HG02571 (cell line): Measurements from ENCODE around the gene MDH1B.
"Not testable (repeated sequence)": the region's sequence is repeated elsewhere in the genome, so short reads cannot be mapped to it uniquely, and the experiment has no call there.

Experiments used
- ATAC-seq: cut with Tn5 transposase; IDR thresholded peaks from one replicate; pipeline ENCODE4 v1.9.1; 2021; ENCODE audit warnings: mild to moderate bottlenecking, moderate library complexity; ENCODE audit not compliant: unreplicated experiment

The MDH1B gene

GRCh38 chr2:206774871-206775270 is 9.7 kb upstream of the MDH1B start:
- no peak for ATAC-seq

- no peak for ATAC-seq
Observed at GRCh38 chr2:206766057-206766930, 1.2 kb upstream of the MDH1B start.

GRCh38 chr2:206764673-206765241 is 371 bp downstream of the MDH1B start:
- no peak for ATAC-seq

DNA sequence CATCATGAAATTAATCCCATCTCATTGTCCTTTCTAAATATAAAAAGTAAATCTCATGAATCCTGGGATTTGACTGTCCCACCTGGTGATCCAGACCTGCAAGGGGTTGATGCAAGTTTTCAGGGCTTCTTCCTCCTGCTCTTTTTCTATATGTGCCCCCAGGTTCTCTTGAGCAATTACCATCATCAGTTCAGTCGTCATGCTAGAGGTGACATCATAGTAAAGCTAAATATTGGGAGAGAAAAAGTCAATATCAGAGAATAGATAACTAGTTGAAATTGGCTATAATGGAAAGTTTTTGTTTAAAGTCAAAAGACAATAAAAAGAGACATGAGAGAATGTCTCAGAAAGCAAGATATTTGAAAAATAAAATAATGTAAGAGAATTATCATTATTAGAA is 8.3 kb downstream of the MDH1B start:
- no peak for ATAC-seq

DNA sequence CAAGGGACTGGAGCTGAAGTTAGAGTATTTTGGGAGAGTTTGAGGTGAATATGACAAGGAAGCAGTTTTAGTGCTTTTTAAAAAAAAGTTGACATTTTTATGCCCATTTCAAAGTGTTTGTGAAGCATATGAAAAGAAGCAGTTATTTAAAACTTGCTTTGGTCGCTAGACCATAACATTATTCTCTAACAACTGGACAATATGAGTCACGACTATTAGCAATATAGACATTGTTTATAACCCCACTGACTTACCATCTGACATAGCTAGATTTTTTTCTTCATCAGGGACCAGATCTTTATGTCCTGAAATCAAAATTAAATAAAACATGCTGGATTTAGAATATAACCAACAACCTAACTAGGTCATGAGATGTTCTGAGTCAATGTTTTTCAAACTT is 24.3 kb downstream of the MDH1B start:
- ATAC-seq, result no peak

GRCh38 chr2:206739271-206739670 is 25.9 kb downstream of the MDH1B start:
- no peak for ATAC-seq

GRCh38 chr2:206736935-206737334 is 28.2 kb downstream of the MDH1B start:
- ATAC-seq, result no peak

DNA sequence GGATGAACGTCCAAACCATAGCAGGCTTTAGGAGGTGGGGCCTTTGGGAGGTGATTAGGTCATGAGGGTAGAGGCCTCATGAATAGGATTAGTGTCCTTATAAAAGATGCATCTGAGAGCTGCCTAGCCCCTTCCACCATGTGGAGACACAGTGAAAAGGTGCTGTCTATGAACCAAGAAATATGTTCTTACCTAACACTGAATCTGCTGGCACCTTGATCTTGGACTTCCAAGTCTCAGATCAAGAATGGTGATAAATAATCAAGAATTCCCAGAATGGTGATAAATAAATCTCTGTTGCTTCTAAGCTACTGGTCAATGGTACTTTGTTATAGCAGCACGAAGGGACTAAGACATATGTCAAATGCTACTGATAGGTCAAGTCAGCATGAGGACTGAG is 31.8 kb downstream of the MDH1B start:
- ATAC-seq, result no peak

DNA sequence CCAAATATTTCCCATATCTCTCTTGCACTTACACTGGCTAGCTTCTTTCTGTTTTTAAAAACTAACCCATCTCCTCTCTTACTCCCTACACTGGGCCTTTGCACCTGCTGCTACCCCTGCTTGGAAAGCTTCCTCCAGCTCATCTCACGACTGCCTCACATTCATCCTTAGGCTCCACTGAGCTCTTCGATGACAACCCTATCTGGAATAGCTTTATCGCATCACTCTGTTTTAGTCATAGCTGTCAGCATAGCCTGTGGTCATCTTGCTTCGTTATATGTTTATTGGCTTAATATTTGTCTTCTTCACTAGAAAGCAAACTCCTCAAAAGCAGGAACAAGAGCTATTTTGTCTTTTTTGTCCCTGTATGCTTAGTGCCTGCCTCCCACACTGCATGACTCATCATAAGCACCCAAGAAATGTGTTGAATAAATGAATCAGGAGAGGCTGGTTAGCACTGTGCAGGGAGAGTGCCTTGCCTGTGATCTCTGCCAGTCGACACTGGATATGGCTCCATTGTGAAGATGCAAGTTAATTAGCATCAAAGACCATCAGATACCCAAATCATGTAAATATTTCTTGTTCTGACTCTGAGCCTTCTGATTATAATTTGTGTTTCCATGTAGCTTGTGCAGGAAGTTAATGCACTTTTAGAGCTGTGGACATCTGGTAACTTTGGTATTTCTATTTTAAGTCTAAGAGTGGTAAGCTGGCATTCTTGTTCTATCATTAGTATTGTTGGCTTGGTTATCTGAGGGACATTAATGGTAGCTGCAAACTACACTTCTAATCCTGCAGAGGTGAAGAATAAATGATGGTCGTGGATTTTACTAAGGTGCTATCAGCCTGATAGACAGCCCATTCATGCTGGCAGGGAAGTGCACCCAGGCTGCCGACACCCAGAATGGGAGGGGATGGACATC is 36.6 kb downstream of the MDH1B start:
- ATAC-seq, result no peak

- no peak for ATAC-seq
Observed at GRCh38 chr2:206727287-206727686, 37.8 kb downstream of the MDH1B start.

DNA sequence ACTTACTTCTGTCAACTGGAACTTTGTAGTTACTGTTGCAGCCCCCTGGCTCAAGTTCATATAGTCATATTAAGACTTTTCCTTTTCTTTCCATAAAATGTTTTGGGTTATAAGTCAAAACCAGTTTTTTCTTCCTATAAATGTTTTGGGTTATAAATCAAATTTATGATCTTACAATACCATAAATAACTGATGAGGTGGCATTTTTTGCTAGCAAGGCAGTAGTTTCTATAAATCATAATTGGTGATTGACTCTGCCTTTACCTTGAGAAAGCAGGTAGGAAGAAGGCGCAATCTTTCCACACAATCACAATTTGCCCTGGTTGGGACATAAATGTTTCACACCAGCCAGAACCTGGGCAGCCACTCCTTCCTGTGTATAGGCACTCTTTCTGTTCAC is 41.8 kb downstream of the MDH1B start:
- ATAC-seq, result no peak

- peak; percentile 66 for ATAC-seq
Observed at GRCh38 chr2:206721256-206721920, 43.7 kb downstream of the MDH1B start.

DNA sequence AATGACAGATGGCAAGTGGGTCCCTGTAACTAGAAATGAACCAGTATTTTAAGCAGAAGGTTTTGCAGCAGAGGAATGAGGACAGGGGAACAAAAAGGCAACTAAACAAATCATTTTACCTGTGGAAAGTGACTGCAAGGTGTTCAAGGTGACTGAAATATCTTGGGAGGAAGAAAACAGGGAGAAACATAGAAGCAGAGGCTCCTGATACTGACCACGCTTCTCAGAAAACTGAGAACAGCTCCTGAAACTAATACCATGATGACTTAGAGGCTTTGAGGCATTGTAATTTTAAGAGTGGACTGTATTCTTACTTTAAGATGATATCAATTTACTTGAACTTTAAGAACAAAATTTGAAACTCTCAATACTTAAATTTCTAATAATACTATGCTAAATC is 46.8 kb downstream of the MDH1B start, which contains the start of gene DYTN:
TSS of gene DYTN (minus strand) at position 101 of the 400 bp plus-strand sequence. CDS start 117 bp downstream, outside the sequence.
- no peak for ATAC-seq

GRCh38 chr2:206716623-206717022 is 48.5 kb downstream of the MDH1B start:
- no peak for ATAC-seq

- not testable (repeated sequence) for ATAC-seq
Observed at GRCh38 chr2:206715183-206715582, 49.9 kb downstream of the MDH1B start.

DNA sequence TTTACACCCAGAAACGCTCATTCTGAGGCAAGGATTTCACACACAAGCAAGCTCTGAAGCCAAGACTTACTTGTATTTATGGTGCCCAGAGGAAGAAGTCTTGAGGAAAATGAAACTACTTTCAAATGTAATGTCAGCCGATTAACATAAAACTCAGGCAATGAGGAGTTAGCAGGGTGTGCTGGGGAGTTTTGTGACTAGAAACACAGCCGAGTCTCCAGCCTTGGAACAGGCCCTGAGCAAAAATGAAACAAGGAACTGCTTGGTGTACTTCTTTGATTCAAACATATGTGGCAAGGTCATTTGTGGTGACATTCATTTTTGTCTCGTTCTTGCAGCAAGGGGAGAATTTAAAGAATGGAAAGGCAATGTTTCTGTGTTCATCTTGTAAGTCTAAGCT is 51.4 kb downstream of the MDH1B start:
- ATAC-seq, result peak; percentile 62

GRCh38 chr2:206708286-206708685 is 56.8 kb downstream of the MDH1B start:
- no peak for ATAC-seq

DNA sequence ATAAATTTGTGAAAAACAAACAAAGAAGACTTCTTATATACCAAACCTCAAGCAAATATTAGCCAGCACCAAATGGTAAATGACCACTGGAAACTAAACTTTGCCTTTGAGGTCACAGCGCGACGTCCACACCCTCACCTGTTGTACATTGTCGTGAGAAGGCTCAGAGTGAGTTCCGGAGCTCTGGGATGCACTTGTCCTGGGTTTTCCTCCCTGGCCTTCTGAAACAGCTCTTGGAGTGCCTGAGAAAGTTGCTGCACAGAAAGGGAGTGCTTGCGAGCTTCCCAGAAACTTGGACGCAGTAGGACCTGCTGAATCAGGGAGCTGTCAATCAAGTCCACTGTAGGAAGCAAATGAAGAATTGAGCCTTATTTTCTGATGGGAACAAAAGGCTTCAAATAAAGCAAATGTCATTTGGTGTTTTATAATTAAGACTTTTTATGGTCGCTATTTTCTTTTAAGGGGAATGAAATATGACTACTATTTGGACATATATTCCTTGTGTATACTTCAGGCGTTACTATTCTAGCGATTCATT is 57.9 kb downstream of the MDH1B start:
- no peak for ATAC-seq

DNA sequence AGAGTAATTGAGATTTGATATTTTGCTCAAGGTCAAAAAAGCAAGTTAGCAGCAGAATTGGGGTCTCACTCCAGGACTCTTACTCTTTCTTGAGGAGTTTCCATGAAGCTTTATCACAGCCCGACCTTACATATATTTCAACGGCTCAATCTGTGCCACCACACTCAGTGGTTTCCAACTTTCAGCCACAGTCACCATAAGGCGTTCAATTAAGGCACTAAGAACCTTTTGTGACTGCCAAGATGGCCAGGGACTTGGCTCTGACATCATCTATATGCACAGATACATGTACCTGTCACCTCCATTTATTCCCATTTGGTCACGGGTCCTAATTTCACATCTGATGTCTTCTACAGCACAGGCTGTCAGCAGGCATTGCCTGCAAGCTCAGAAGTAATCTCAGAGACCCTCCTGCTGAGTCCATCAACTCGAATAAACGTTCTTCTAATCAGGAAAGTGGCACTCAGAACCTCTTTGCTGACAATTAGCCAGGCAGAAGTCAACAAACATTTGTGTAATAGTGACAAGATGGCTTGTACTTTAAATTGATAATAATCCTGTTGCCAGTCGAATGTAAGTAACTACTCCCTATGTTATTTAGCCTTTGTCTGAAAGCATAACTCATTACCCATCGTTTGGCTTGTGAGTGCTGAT is 63.0 kb downstream of the MDH1B start:
- ATAC-seq, result no peak

GRCh38 chr2:206700156-206700555 is 65.0 kb downstream of the MDH1B start:
- no peak for ATAC-seq
